Pancreas (tissue), 10 donors: ENCODE results near the gene SNX33. TPM values are rescaled to one million over a fixed set of nuclear protein-coding genes. Genes with fewer than 3 reads are reported as not detected.
A peak's percentile ranks its signal among the peaks of the same experiment; 100 is the strongest.

ENCODE experiments used
- ATAC-seq, 4 donors: fragments of 200-7000 bp; cut with Tn5 transposase; one replicate each; pipeline versions ENCODE4 v1.8.0 to v1.9.1; 2020; ENCODE audit warnings: mild to moderate bottlenecking in 4 of 4, moderate library complexity in 4 of 4
- DNase-seq, 6 donors: peaks; one replicate each; pipeline ENCODE4 v3.0.0-alpha.2; 2020
- FAIRE-seq: peaks from 2 replicates; lab custom pipeline; 2012; peaks lifted over from hg19 to GRCh38; lab: Jason Lieb, UNC
- H3K27ac ChIP-seq, 4 donors: fragments of 200-600 bp; sonication (generic); 1 replicate in 3 of 4; 2 replicates in 1 of 4; pipeline versions ENCODE4 v1.5.0 to v1.8.0; 2020
- H3K27me3 ChIP-seq, 4 donors: fragments of 200-600 bp; one replicate each; pipeline ENCODE4 v1.8.0; 2021
- H3K36me3 ChIP-seq, 3 donors: fragments of 200-600 bp; sonication (generic) in 1 of 3; one replicate each; pipeline versions ENCODE4 v1.5.0 to v1.8.0; 2020 to 2021
- H3K4me1 ChIP-seq, 3 donors: fragments of 200-600 bp; one replicate each; pipeline ENCODE4 v1.8.0; 2021
- H3K4me3 ChIP-seq, 4 donors: fragments of 200-600 bp; sonication (generic) in 2 of 4; one replicate each; pipeline versions ENCODE4 v1.5.0 to v1.8.0; 2020 to 2021
- H3K9me3 ChIP-seq, 4 donors: fragments of 200-600 bp; one replicate each; pipeline ENCODE4 v1.8.0; 2021
- CTCF ChIP-seq, 4 donors: fragments of 200-600 bp; sonication (generic) in 3 of 4; IDR thresholded peaks; one replicate each; pipeline versions ENCODE4 v1.5.0 to v1.8.0; 2021; ENCODE audit warnings: antibody characterized with exemption in 4 of 4
- WGBS, 2 donors: extraction: QIAGEN DNeasy Blood & Tissue Kit; methylation state at CpG; one replicate each; pipeline ENCODE4 v1.1.7; 2013; 5-methylcytosine and 5-hydroxymethylcytosine counted together
- intact Hi-C, 3 donors: fragments of 100-400 bp; cut with DNase I; formaldehyde crosslinking; loops; one replicate each; pipeline versions ENCODE4 v1.11.1 to v1.14.2; 2022
- polyA plus RNA-seq, 2 donors: library from polyadenylated mRNA; stranded (reverse); fragments of 200-250 nt; gene quantifications; one replicate each; pipeline ENCODE4 v1.2.3, GENCODE V29; 2013
- total RNA-seq, 6 donors: library from RNA; stranded (reverse); fragmentation: NEBNext Ultra II Directional in 4 of 6; extraction: Animal tissue kit (Norgen Biotek cat#: 25700) in 4 of 6; gene quantifications; one replicate each; pipeline versions ENCODE4 v1.2.1 to v1.2.4, GENCODE V29; 2021 to 2023
- donor health status: healthy with polysubstance abuse.
- donor health status: DM: no; HTN: no; CAD: no; lungs with moderate emphysema.
- donor health status: DM: no; HTN: no; CAD: no.
- donor health status: control.
- donor health status: control.
- donor health status: Bipolar disorder and iron deficiency.
- donor health status: DM: yes; HTN: yes; CAD: no.
- donor health status: DM: no; HTN: no; CAD: no.
- donor health status: DM: no; HTN: no; CAD: no.
- donor health status: DM: yes; HTN: yes; CAD: no.

Gene SNX33
- total and polyA plus RNA-seq, 8 donors: 9.8 to 24.1 (median 13.9) TPM

GRCh38 chr15:75693501-75694240 is 46.0 kb downstream of the SNX33 start:
- no peak for TF ChIP-seq CTCF (IDR thresholded peaks at IDR 0.05)
- peaks cover 0 to 15% (median 11%) of the 10 kb centered on the region in 3 donors for H3K4me1 ChIP-seq
- peak in 1 of 6 donors; percentile 36 for DNase-seq
- H3K4me3 ChIP-seq: no peak overlapping the region
- no peaks in the 10 kb centered on the region for H3K27me3 ChIP-seq
- H3K27ac ChIP-seq: peak overlapping the region in 1 of 4 donors; percentile 28
- no peak for FAIRE-seq
- no peak for ATAC-seq
- H3K9me3 ChIP-seq: no peaks in the 10 kb centered on the region
- intact Hi-C loops: no loop called here
- no peaks in the 10 kb centered on the region for H3K36me3 ChIP-seq
- 75 to 77% methylated on average over 14 of the region's 14 CpGs for WGBS, 2 donors

- DNase-seq (peak; percentile 62 to 88 (median 81)), FAIRE-seq (no peak), ATAC-seq (peak; percentile 93 to 94 (median 93))
- peak; percentile 14 to 43 (median 30) for TF ChIP-seq CTCF (IDR thresholded peaks at IDR 0.05)
- no peaks in the 10 kb centered on the region for H3K9me3 ChIP-seq
- H3K36me3 ChIP-seq: no peaks in the 10 kb centered on the region
- peak overlapping the region in 1 of 4 donors; percentile 28 for H3K27ac ChIP-seq
- intact Hi-C loops: no loop called here
- peaks cover 0 to 15% (median 11%) of the 10 kb centered on the region in 3 donors for H3K4me1 ChIP-seq
- H3K27me3 ChIP-seq: no peaks in the 10 kb centered on the region
- H3K4me3 ChIP-seq: no peak overlapping the region
- 11 to 12% methylated on average over 20 of the region's 20 CpGs for WGBS, 2 donors
Measured at GRCh38 chr15:75694241-75695182, 46.8 kb downstream of the SNX33 start.

GRCh38 chr15:75695220-75695619 is 47.5 kb downstream of the SNX33 start:
- FAIRE-seq: no peak
- no peak for ATAC-seq

GRCh38 chr15:75695634-75696310 is 48.1 kb downstream of the SNX33 start:
- 77 to 84% methylated on average over 7 of the region's 7 CpGs for WGBS, 2 donors

More at GRCh38 chr15:75695220-75695619, 47.5 kb downstream of the SNX33 start:
- Histone ChIP-seq H3K27me3 (no peaks in the 10 kb centered on the region), H3K4me1 (peaks cover 0 to 15% (median 11%) of the 10 kb centered on the region in 3 donors), H3K27ac (no peak overlapping the region), H3K4me3 (no peak overlapping the region), H3K9me3 (no peaks in the 10 kb centered on the region), H3K36me3 (no peaks in the 10 kb centered on the region)
- no peak for TF ChIP-seq CTCF (IDR thresholded peaks at IDR 0.05)
- intact Hi-C loops: no loop called here
- DNase-seq: peak in 1 of 6 donors; percentile 48
- 72 to 73% methylated on average over 6 of the region's 6 CpGs for WGBS, 2 donors

More at GRCh38 chr15:75695634-75696310, 48.1 kb downstream of the SNX33 start:
- no peaks in the 10 kb centered on the region for H3K27me3 ChIP-seq
- no peaks in the 10 kb centered on the region for H3K9me3 ChIP-seq
- peaks cover 0 to 15% (median 11%) of the 10 kb centered on the region in 3 donors for H3K4me1 ChIP-seq
- DNase-seq: no peak
- no peaks in the 10 kb centered on the region for H3K36me3 ChIP-seq
- no peak for FAIRE-seq
- ATAC-seq: no peak
- intact Hi-C loops: no loop called here
- no peak for TF ChIP-seq CTCF (IDR thresholded peaks at IDR 0.05)
- H3K4me3 ChIP-seq: no peak overlapping the region
- no peak overlapping the region for H3K27ac ChIP-seq
